Endothelial cell (in vitro differentiated cells): ENCODE data around the gene THBS4. TPM values are rescaled to one million over a fixed set of nuclear protein-coding genes. Genes with fewer than 3 reads are reported as not detected.

Experiments used
- DNase-seq: peaks from one replicate; pipeline ENCODE4 v3.0.0; 2021; ENCODE audit warnings: low spot score
- H3K27ac Mint-ChIP-seq: one replicate; pipeline ENCODE4 v1.8.0; 2021; ENCODE audit warnings: mixed read lengths, inconsistent platforms; ENCODE audit not compliant: unreplicated experiment
- H3K27me3 Mint-ChIP-seq: one replicate; pipeline ENCODE4 v1.8.0; 2021; ENCODE audit warnings: mild to moderate bottlenecking, moderate library complexity, mixed read lengths, inconsistent platforms; ENCODE audit not compliant: unreplicated experiment
- H3K36me3 Mint-ChIP-seq: one replicate; pipeline ENCODE4 v1.8.0; 2021; ENCODE audit warnings: mild to moderate bottlenecking, low read depth, mixed read lengths, inconsistent platforms; ENCODE audit not compliant: unreplicated experiment
- H3K4me1 Mint-ChIP-seq: one replicate; pipeline ENCODE4 v1.8.0; 2021; ENCODE audit warnings: mild to moderate bottlenecking, mixed read lengths, inconsistent platforms; ENCODE audit not compliant: unreplicated experiment
- H3K4me3 Mint-ChIP-seq: one replicate; pipeline ENCODE4 v1.8.0; 2021; ENCODE audit warnings: mild to moderate bottlenecking, mixed read lengths, inconsistent platforms; ENCODE audit not compliant: unreplicated experiment
- H3K9me3 Mint-ChIP-seq: one replicate; pipeline ENCODE4 v1.8.0; 2021; ENCODE audit warnings: mixed read lengths, inconsistent platforms; ENCODE audit not compliant: unreplicated experiment
- CTCF ChIP-seq: fragments of 200-600 bp; sonication (generic); IDR thresholded peaks from one replicate; pipeline ENCODE4 v1.5.0; 2021; ENCODE audit warnings: antibody characterized with exemption; ENCODE audit not compliant: unreplicated experiment
- total RNA-seq: library from RNA; stranded (reverse); fragmentation: NEBNext Ultra II Directional; extraction: Animal tissue kit (Norgen Biotek cat#: 25700); gene quantifications from one replicate; pipeline ENCODE4 v1.2.1, GENCODE V29; 2021; ENCODE audit not compliant: unreplicated experiment

THBS4 gene
- total RNA-seq, 1 donor from 2014 or later: 3.0 TPM

- DNase-seq: no peak
- H3K27ac Mint-ChIP-seq: no peak overlapping the region
- no peak for TF ChIP-seq CTCF
- no peak overlapping the region for H3K4me3 Mint-ChIP-seq
- H3K4me1 Mint-ChIP-seq: peaks cover 2% of the 10 kb centered on the region
- no peaks in the 10 kb centered on the region for H3K36me3 Mint-ChIP-seq
- no peaks in the 10 kb centered on the region for H3K9me3 Mint-ChIP-seq
- H3K27me3 Mint-ChIP-seq: no peaks in the 10 kb centered on the region
Measured at GRCh38 chr5:80054682-80055081, 19.5 kb downstream of the THBS4 start.

GRCh38 chr5:80055491-80056170 lies 20.5 kb downstream of the THBS4 start:
- no peak overlapping the region for H3K27ac Mint-ChIP-seq
- no peak for DNase-seq
- no peaks in the 10 kb centered on the region for H3K27me3 Mint-ChIP-seq
- H3K36me3 Mint-ChIP-seq: no peaks in the 10 kb centered on the region
- peaks cover 1% of the 10 kb centered on the region for H3K4me1 Mint-ChIP-seq
- H3K9me3 Mint-ChIP-seq: no peaks in the 10 kb centered on the region
- H3K4me3 Mint-ChIP-seq: no peak overlapping the region
- TF ChIP-seq CTCF: no peak

- Mint-ChIP-seq H3K9me3 (no peaks in the 10 kb centered on the region), H3K4me3 (no peak overlapping the region), H3K4me1 (no peaks in the 10 kb centered on the region), H3K27ac (no peak overlapping the region), H3K27me3 (no peaks in the 10 kb centered on the region), H3K36me3 (no peaks in the 10 kb centered on the region)
- no peak for DNase-seq
- TF ChIP-seq CTCF: no peak
Measured at GRCh38 chr5:80057099-80057498, 22.0 kb downstream of the THBS4 start.

- no peak overlapping the region for H3K4me3 Mint-ChIP-seq
Measured at GRCh38 chr5:80057921-80058320, 22.8 kb downstream of the THBS4 start.

More at GRCh38 chr5:80057921-80058320, 22.8 kb downstream of the THBS4 start:
- Mint-ChIP-seq H3K9me3 (no peaks in the 10 kb centered on the region), H3K27me3 (no peaks in the 10 kb centered on the region), H3K4me1 (no peaks in the 10 kb centered on the region), H3K36me3 (no peaks in the 10 kb centered on the region), H3K27ac (no peak overlapping the region)
- TF ChIP-seq CTCF: no peak
- DNase-seq: no peak
